Stimulated activated naive B cell treated with anti-CD40 and anti-IgM and Interleukin-4, amounts not matched to agents 10 μg/mL and 1 μg/mL and 100 μg/mL, for 72 hours (primary cell): Measurements from ENCODE around the gene GPRC5D.

Source experiments
- ATAC-seq, 2 donors: fragments of 150-1000 bp; cut with Tn5 transposase; replicated peaks; 2 replicates each; pipeline ENCODE4 v1.10.0; 2021; ENCODE audit warnings: moderate library complexity in 1 of 2
- DNase-seq: peaks from one replicate; pipeline ENCODE4 v3.0.0; 2021
- H3K27ac Mint-ChIP-seq: one replicate; pipeline ENCODE4 v1.8.0; 2022; ENCODE audit warnings: mild to moderate bottlenecking, mixed read lengths
- H3K27me3 Mint-ChIP-seq, 2 donors: one replicate each; pipeline ENCODE4 v1.8.0; 2022; ENCODE audit warnings: mixed read lengths in 2 of 2
- H3K36me3 Mint-ChIP-seq, 2 donors: one replicate each; pipeline ENCODE4 v1.8.0; 2022; ENCODE audit warnings: mixed read lengths in 2 of 2, mild to moderate bottlenecking in 1 of 2
- H3K4me1 Mint-ChIP-seq, 2 donors: one replicate each; pipeline ENCODE4 v1.8.0; 2022; ENCODE audit warnings: mixed read lengths in 2 of 2, mild to moderate bottlenecking in 1 of 2
- H3K4me3 Mint-ChIP-seq, 2 donors: one replicate each; pipeline ENCODE4 v1.8.0; 2022; ENCODE audit warnings: mild to moderate bottlenecking in 2 of 2, mixed read lengths in 2 of 2, moderate library complexity in 1 of 2
- H3K9me3 Mint-ChIP-seq, 2 donors: one replicate each; pipeline ENCODE4 v1.8.0; 2022; ENCODE audit warnings: mixed read lengths in 2 of 2, mild to moderate bottlenecking in 1 of 2

Gene GPRC5D

DNA sequence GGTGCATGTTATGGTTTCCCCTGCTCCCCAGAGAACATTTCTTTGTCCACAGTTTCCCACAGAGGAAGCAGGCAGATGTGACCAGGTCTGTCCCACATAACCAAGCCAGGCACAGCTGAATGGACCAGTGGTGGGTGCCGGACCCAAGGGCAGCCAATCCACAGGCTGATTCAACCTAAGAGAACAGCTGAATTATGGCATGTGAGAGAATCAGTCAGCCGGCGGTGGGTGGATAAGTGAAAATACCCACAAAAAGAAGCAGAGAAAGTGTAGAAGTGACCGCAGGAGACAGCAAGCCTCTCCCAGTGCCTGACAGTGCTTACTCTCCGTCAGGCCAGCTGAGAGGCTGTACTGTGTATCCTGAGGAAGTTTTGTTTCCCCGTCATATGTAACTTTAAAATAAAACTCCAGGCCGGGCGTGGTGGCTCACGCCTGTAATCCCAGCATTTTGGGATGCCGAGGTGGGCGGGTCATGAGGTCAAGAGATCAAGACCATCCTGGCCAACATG is 14.9 kb downstream of the GPRC5D start:
- H3K27me3 Mint-ChIP-seq: peaks cover 0 to 4% of the 10 kb centered on the region in 2 donors
- DNase-seq: no peak
- ATAC-seq: no peak
- H3K4me3 Mint-ChIP-seq: no peak overlapping the region
- H3K4me1 Mint-ChIP-seq: no peaks in the 10 kb centered on the region
- no peaks in the 10 kb centered on the region for H3K36me3 Mint-ChIP-seq
- no peak overlapping the region for H3K27ac Mint-ChIP-seq
- H3K9me3 Mint-ChIP-seq: no peaks in the 10 kb centered on the region

- Mint-ChIP-seq H3K4me1 (no peaks in the 10 kb centered on the region), H3K27ac (no peak overlapping the region), H3K36me3 (no peaks in the 10 kb centered on the region), H3K9me3 (no peaks in the 10 kb centered on the region), H3K27me3 (peaks cover 0 to 7% of the 10 kb centered on the region in 2 donors), H3K4me3 (no peak overlapping the region)
- DNase-seq (no peak), ATAC-seq (no peak)
These were observed 17.4 kb downstream of the GPRC5D start for GRCh38 chr12:12934556-12934955.

GRCh38 chr12:12933742-12934141 is 18.2 kb downstream of the GPRC5D start:
- DNase-seq (no peak), ATAC-seq (no peak)
- H3K4me1 Mint-ChIP-seq: no peaks in the 10 kb centered on the region
- no peak overlapping the region for H3K27ac Mint-ChIP-seq
- no peaks in the 10 kb centered on the region for H3K36me3 Mint-ChIP-seq
- H3K27me3 Mint-ChIP-seq: peaks cover 0 to 7% of the 10 kb centered on the region in 2 donors
- no peak overlapping the region for H3K4me3 Mint-ChIP-seq
- no peaks in the 10 kb centered on the region for H3K9me3 Mint-ChIP-seq

DNA sequence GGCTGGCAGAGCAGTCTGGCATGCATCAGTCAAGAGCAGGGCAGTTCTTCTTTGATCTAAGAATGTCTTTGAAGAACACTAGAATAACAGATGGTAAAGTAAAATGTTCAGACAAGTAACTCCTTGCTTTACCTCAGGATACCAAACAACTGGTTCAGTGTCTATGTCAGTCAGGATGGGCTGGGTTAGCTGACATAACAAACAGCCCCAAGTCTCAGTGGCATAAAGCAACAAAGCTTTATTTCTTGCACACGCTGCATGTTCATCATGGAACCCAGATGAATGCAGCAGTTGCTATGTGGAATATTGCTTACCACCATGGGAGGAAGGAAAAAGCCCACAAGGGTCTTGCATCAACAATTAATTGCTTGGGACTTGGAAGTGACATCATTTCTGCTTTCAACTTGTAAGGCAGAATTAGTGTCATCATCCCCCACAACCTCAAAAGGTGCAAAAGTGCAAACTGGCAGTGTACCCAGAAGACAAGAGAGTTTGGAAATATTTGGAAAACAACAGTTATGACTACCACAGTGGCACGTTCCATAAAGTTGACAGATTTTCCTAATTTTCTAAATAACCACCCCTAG is 21.2 kb downstream of the GPRC5D start:
- Mint-ChIP-seq H3K27ac (no peak overlapping the region), H3K4me3 (no peak overlapping the region), H3K36me3 (no peaks in the 10 kb centered on the region), H3K9me3 (no peaks in the 10 kb centered on the region), H3K27me3 (peaks cover 15 to 18% of the 10 kb centered on the region in 2 donors), H3K4me1 (no peaks in the 10 kb centered on the region)
- no peak for ATAC-seq
- DNase-seq: no peak

GRCh38 chr12:12929696-12930095 is 22.3 kb downstream of the GPRC5D start:
- Mint-ChIP-seq H3K36me3 (no peaks in the 10 kb centered on the region), H3K27me3 (peaks cover 18 to 20% of the 10 kb centered on the region in 2 donors), H3K4me1 (no peaks in the 10 kb centered on the region), H3K9me3 (no peaks in the 10 kb centered on the region), H3K4me3 (no peak overlapping the region), H3K27ac (no peak overlapping the region)
- ATAC-seq: no peak
- no peak for DNase-seq

DNA sequence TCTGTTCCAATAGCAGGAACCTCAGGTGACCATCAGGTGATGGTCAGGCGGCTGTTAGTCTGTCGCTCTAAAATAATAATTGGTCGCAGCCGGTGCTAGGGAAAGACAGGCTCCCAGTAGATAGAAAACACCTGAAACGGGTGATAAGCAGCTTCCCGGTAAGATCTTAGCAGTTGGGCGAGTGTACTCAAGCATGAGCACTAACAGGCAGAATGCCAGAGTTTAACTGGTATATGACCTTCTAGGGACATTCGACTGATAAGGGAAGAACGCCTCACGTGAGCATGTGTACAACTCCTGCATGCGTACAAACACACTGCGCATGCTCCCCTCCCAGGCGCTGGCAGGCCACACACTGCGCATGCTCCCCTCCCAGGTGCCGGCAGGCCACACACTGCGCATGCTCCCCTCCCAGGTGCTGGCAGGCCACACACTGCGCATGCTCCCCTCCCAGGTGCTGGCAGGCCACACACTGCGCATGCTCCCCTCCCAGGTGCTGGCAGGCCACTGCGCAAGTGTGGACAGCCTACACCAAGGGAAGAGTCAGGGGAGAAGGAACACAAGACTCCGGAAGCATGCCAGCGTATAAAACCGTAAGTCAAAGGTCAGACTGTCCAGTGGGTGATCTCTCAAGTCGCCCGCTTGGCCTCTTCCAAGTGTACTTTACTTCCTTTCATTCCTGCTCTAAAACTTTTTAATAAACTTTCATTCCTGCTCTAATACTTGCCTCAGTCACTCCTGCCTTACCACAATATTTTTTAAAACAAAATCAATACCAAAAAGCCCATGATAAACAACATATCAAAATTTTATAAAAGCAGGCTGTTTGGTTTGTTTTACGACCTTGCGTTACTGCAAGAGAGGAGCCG is 24.5 kb downstream of the GPRC5D start:
- no peaks in the 10 kb centered on the region for H3K36me3 Mint-ChIP-seq
- no peaks in the 10 kb centered on the region for H3K9me3 Mint-ChIP-seq
- no peaks in the 10 kb centered on the region for H3K4me1 Mint-ChIP-seq
- H3K27ac Mint-ChIP-seq: no peak overlapping the region
- peak in 1 of 2 donors; percentile 47 for ATAC-seq
- peak; percentile 41 for DNase-seq
- H3K27me3 Mint-ChIP-seq: peaks cover 18 to 20% of the 10 kb centered on the region in 2 donors
- peak overlapping the region; percentile 29 to 62 for H3K4me3 Mint-ChIP-seq

GRCh38 chr12:12926571-12927071 is 25.3 kb downstream of the GPRC5D start:
- ATAC-seq (no peak), DNase-seq (no peak)
- Mint-ChIP-seq H3K36me3 (no peaks in the 10 kb centered on the region), H3K9me3 (no peaks in the 10 kb centered on the region), H3K4me1 (no peaks in the 10 kb centered on the region), H3K27ac (no peak overlapping the region), H3K4me3 (no peak overlapping the region), H3K27me3 (peaks cover 18 to 20% of the 10 kb centered on the region in 2 donors)

DNA sequence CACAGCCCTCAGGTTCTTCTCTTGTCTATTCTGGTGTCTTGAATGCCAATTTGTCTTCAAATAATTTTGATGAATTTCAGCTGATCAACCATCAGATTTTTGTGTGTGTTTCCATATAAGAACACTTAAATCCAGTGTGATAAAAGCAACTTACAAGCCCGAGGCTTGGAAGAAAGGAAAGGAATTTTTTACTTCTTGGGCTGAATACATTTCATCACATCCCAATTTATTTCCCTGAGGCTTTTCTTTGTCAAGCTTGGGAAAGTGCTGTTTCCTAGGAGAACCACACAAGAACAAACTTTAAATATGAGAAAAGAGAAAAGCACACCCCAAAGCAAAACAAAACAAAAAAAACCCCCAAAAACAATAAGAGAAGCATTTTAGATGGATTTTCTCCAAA is 26.6 kb downstream of the GPRC5D start:
- no peak overlapping the region for H3K27ac Mint-ChIP-seq
- DNase-seq (no peak), ATAC-seq (no peak)
- H3K4me1 Mint-ChIP-seq: no peaks in the 10 kb centered on the region
- no peaks in the 10 kb centered on the region for H3K36me3 Mint-ChIP-seq
- H3K27me3 Mint-ChIP-seq: peaks cover 18 to 20% of the 10 kb centered on the region in 2 donors
- no peak overlapping the region for H3K4me3 Mint-ChIP-seq
- no peaks in the 10 kb centered on the region for H3K9me3 Mint-ChIP-seq

DNA sequence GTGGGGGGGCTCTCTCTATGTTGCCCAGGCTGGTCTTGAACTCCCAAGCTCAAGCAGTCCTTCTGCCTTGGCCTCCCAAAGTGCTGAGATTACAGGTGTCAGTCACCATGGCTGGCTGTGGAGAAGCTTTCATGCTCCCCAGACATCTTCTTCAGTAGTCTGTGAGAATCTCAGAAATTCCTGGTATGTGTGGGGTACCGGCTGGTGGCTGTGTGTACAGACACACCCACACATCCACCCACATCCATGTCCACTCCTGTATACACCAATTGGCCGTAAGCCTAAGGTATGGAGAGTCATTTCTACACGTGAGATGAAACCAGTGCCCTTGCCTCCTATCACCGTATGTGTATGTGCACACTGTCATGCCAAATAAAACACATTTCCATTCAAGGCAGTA is 27.8 kb downstream of the GPRC5D start:
- peaks cover 14 to 20% of the 10 kb centered on the region in 2 donors for H3K27me3 Mint-ChIP-seq
- no peaks in the 10 kb centered on the region for H3K36me3 Mint-ChIP-seq
- H3K4me3 Mint-ChIP-seq: no peak overlapping the region
- H3K4me1 Mint-ChIP-seq: no peaks in the 10 kb centered on the region
- no peak for ATAC-seq
- DNase-seq: no peak
- H3K27ac Mint-ChIP-seq: no peak overlapping the region
- H3K9me3 Mint-ChIP-seq: no peaks in the 10 kb centered on the region

DNA sequence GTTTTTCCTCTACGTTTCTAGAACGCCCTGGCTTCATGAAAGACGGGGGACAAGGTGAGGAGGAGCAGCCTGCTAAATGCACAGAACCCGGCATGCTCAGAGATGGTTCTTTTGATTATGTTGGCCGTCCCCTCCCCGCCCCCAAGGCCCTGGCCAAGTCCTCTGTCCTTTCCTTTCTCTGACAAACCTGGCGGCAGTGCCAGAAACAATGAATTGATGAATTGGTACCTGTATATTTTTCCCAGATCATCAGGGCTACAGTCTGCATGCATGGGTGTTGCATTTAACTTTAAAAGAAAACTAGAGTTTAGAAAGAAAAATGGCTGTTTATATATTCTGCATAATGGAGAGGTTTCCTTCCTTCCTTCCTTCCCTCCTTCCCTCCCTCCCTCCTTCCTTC is 29.0 kb downstream of the GPRC5D start:
- peaks cover 18 to 26% of the 10 kb centered on the region in 2 donors for H3K27me3 Mint-ChIP-seq
- H3K36me3 Mint-ChIP-seq: no peaks in the 10 kb centered on the region
- no peaks in the 10 kb centered on the region for H3K9me3 Mint-ChIP-seq
- DNase-seq (no peak), ATAC-seq (no peak)
- no peaks in the 10 kb centered on the region for H3K4me1 Mint-ChIP-seq
- H3K27ac Mint-ChIP-seq: no peak overlapping the region
- H3K4me3 Mint-ChIP-seq: no peak overlapping the region

DNA sequence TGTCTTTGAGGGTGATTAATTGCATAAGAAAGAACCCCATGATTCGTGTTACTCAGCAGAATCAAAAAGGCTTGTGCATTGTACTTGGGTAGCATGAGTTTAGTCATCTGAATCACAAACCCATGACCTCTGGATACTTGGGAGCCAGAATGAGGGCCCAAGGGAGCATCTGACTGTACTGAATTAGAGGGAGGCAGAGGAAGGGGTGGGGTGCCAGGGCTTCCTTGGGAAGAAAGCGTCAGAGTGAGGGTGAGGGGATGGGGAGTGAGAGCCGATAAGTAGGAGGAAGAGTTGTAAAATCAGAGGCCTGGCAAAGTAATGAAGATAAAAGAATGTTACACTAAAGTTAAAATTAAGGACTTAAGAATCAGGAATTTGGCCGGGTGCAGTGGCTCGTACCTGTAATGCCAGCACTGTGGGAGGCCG is 29.8 kb downstream of the GPRC5D start:
- no peak for ATAC-seq
- peaks cover 23 to 31% of the 10 kb centered on the region in 2 donors for H3K27me3 Mint-ChIP-seq
- DNase-seq: no peak
- no peak overlapping the region for H3K27ac Mint-ChIP-seq
- no peaks in the 10 kb centered on the region for H3K36me3 Mint-ChIP-seq
- no peaks in the 10 kb centered on the region for H3K9me3 Mint-ChIP-seq
- no peaks in the 10 kb centered on the region for H3K4me1 Mint-ChIP-seq
- no peak overlapping the region for H3K4me3 Mint-ChIP-seq

DNA sequence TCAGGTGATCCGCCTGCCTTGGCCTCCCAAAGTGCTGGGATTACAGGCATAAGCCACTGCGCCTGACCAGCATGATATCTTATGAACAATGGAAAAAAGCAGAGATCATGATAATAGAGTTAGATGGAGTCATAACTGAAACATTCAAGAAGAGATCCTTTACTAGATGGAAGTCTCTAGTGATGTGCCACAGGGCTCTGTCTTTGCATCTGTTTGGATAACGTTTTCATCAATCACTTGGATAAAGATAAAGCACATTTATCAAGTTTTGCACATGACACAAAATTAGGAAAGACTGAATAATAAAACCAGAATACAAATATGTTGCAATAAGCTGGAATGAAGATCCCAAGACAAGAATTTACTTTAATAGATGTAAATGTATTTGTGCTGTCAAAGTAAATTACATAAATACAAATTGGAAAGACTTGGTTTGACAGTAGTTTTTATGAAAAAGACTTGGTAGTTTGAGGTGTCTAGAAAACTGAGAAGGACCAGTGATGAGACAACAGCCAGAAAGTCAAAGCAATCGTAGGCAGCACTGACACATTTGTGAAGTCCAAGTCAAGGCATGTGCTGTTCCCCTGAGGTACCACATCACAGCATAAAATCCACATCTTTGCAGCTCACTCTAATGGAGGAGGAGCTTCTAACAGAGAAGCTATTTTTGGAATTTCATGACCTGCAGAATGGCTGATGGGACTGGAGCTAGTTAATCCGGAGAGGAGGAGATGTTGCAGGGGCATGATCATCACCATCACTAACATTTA is 32.1 kb downstream of the GPRC5D start:
- H3K27ac Mint-ChIP-seq: no peak overlapping the region
- H3K4me1 Mint-ChIP-seq: peaks cover 7 to 9% of the 10 kb centered on the region in 2 donors
- no peaks in the 10 kb centered on the region for H3K9me3 Mint-ChIP-seq
- H3K36me3 Mint-ChIP-seq: no peaks in the 10 kb centered on the region
- DNase-seq (no peak), ATAC-seq (no peak)
- H3K4me3 Mint-ChIP-seq: no peak overlapping the region
- H3K27me3 Mint-ChIP-seq: peaks cover 20 to 23% of the 10 kb centered on the region in 2 donors

DNA sequence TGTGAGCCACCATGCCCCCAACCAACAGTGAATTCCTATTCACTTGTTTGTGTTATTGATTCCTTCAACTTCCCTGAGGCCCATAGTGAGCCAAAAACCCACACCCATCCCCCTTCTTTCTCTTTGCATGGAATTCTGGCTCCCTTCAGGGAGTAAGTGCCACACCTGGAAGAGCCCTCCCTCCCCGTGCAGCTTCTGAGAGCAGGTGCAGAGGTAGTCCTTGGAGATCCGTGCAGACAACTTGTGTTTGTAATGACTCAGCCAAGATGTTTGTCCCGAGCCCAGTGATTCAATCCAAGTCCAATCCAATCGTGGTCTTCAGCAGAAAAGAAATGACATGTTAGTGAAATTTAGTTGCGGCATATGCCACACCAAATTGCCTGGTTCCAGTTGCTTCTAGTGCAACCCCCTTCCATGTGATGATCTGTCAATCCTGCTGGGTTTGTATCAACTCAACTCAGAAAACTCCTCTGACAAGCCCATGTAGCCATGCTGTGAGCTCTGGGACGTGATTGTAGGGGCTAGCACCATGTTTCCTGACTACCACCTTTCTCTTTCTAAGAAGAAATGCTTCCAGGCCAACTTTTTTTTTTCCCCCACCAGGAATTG is 33.1 kb downstream of the GPRC5D start:
- H3K4me3 Mint-ChIP-seq: no peak overlapping the region
- H3K27me3 Mint-ChIP-seq: peaks cover 20 to 23% of the 10 kb centered on the region in 2 donors
- no peak for ATAC-seq
- H3K4me1 Mint-ChIP-seq: peaks cover 7 to 9% of the 10 kb centered on the region in 2 donors
- no peaks in the 10 kb centered on the region for H3K9me3 Mint-ChIP-seq
- H3K36me3 Mint-ChIP-seq: no peaks in the 10 kb centered on the region
- DNase-seq: no peak
- H3K27ac Mint-ChIP-seq: no peak overlapping the region

DNA sequence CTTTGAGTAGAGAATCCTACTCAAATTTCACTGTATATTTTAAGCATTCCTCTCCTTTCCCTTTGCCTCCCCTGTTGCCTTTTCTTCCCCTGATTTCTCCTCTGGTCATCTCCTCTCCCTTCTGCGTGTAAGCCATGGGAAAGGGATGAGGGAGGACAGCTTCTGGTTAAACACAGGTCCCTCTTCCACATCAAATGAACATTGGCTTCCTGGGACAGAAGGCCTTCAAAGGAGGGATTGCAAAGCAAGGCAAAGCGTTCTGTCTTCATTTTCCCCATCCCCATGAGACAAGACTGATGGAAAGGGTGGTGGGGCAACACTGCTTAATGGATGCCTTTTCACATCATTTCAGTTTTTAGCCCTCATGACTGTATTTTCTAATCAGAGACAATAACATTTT is 34.5 kb downstream of the GPRC5D start:
- DNase-seq (no peak), ATAC-seq (no peak)
- peaks cover 7 to 9% of the 10 kb centered on the region in 2 donors for H3K4me1 Mint-ChIP-seq
- H3K27ac Mint-ChIP-seq: no peak overlapping the region
- peaks cover 20 to 23% of the 10 kb centered on the region in 2 donors for H3K27me3 Mint-ChIP-seq
- no peak overlapping the region for H3K4me3 Mint-ChIP-seq
- no peaks in the 10 kb centered on the region for H3K36me3 Mint-ChIP-seq
- H3K9me3 Mint-ChIP-seq: no peaks in the 10 kb centered on the region
